HepG2 (cell line): ENCODE measurements around the gene TBC1D5. TPM values are rescaled to one million over a fixed set of nuclear protein-coding genes. Genes with fewer than 3 reads are reported as not detected.
A peak's percentile ranks its signal among the peaks of the same experiment; 100 is the strongest.

Experiments
- CEBPG ChIP-seq: IDR thresholded peaks from 2 replicates; pipeline ENCODE4 v1.6.1; 2016
- CREM ChIP-seq, 2 experiments: sonication (generic) in 1 of 2; formaldehyde crosslinking in 1 of 2; IDR thresholded peaks; 2 replicates each; pipeline versions ENCODE4 v1.4.0 to v1.6.1; 2016 to 2020; ENCODE audit warnings: antibody characterized with exemption in 1 of 2, mild to moderate bottlenecking in 1 of 2, missing genetic modification reagents in 1 of 2
- GPN1 ChIP-seq: sonication (generic); formaldehyde crosslinking; IDR thresholded peaks from 2 replicates; pipeline ENCODE4 v1.5.1; 2020; ENCODE audit warnings: missing genetic modification reagents, borderline replicate concordance
- HES4 ChIP-seq: sonication (generic); formaldehyde crosslinking; IDR thresholded peaks from 2 replicates; pipeline ENCODE4 v1.9.0; 2021; ENCODE audit warnings: mild to moderate bottlenecking, missing genetic modification reagents, borderline replicate concordance
- HIC2 ChIP-seq: sonication (generic); formaldehyde crosslinking; IDR thresholded peaks from 2 replicates; pipeline ENCODE4 v1.9.0; 2022; ENCODE audit warnings: low read depth, missing genetic modification reagents
- HNRNPLL ChIP-seq: fragments of 200-400 bp; formaldehyde crosslinking; IDR thresholded peaks from 2 replicates; pipeline ENCODE4 v1.6.1; 2017; ENCODE audit warnings: mild to moderate bottlenecking, low read depth, low read length; ENCODE audit not compliant: poor library complexity, severe bottlenecking
- ISL2 ChIP-seq: sonication (generic); formaldehyde crosslinking; IDR thresholded peaks from 2 replicates; pipeline ENCODE4 v1.5.0; 2020; ENCODE audit warnings: missing genetic modification reagents
- NFKB2 ChIP-seq: sonication (generic); formaldehyde crosslinking; IDR thresholded peaks from 2 replicates; pipeline ENCODE4 v1.4.0; 2020; ENCODE audit warnings: missing genetic modification reagents, borderline replicate concordance
- RFXAP ChIP-seq: sonication (generic); formaldehyde crosslinking; IDR thresholded peaks from 2 replicates; pipeline ENCODE4 v1.4.0; 2020; ENCODE audit warnings: missing genetic modification reagents, borderline replicate concordance
- STAG1 ChIP-seq: sonication (generic); formaldehyde crosslinking; IDR thresholded peaks from 2 replicates; pipeline ENCODE4 v1.4.0; 2020; ENCODE audit warnings: missing genetic modification reagents
- TAF1 ChIP-seq: sonication (generic); formaldehyde crosslinking; IDR thresholded peaks from 2 replicates; pipeline ENCODE4 v1.4.0; 2020; ENCODE audit warnings: missing genetic modification reagents
- ZKSCAN5 ChIP-seq: sonication (generic); formaldehyde crosslinking; IDR thresholded peaks from 2 replicates; pipeline ENCODE4 v1.5.1; 2020; ENCODE audit warnings: mild to moderate bottlenecking, missing genetic modification reagents
- ZNF335 ChIP-seq: sonication (generic); formaldehyde crosslinking; IDR thresholded peaks from 2 replicates; pipeline ENCODE4 v1.4.0; 2020; ENCODE audit warnings: missing genetic modification reagents
- ZNF558 ChIP-seq: sonication (generic); formaldehyde crosslinking; IDR thresholded peaks from 2 replicates; pipeline ENCODE4 v1.9.0; 2022; ENCODE audit warnings: mild to moderate bottlenecking, missing genetic modification reagents, borderline replicate concordance
- ZNF709 ChIP-seq: sonication (generic); formaldehyde crosslinking; IDR thresholded peaks from 2 replicates; pipeline ENCODE4 v1.5.0; 2020; ENCODE audit warnings: mild to moderate bottlenecking, missing genetic modification reagents
- ZNF768 ChIP-seq: sonication (generic); formaldehyde crosslinking; IDR thresholded peaks from 2 replicates; pipeline ENCODE4 v1.4.0; 2020; ENCODE audit warnings: missing genetic modification reagents
- polyA plus RNA-seq, 8 experiments: library from polyadenylated mRNA; depleted of rRNA in 3 of 8; stranded (reverse) in 7 of 8; unstranded in 1 of 8; fragments of >200 nt; fragmentation: Illumina TruSeq in 4 of 8; extraction: Trizol in 4 of 8; gene quantifications; 2 replicates each; pipeline versions ENCODE4 v1.2.1 to v1.2.3, GENCODE V29; 2011 to 2016; ENCODE audit warnings: low read depth in 4 of 8, missing spikeins in 1 of 8, mixed read lengths in 1 of 8; ENCODE audit not compliant: insufficient read depth in 1 of 8
- total RNA-seq, 5 experiments: library from RNA; depleted of rRNA; stranded (reverse); fragments of >200 nt; fragmentation: Illumina TruSeq; extraction: Trizol; gene quantifications; 2 replicates each; pipeline ENCODE4 v1.2.3, GENCODE V29; 2016; ENCODE audit warnings: low read depth in 1 of 5
- TF ChIP-seq, protein P1 (sequence below): sonication (generic); formaldehyde crosslinking; IDR thresholded peaks from 2 replicates; pipeline ENCODE4 v1.5.0; 2020; ENCODE audit warnings: mild to moderate bottlenecking, missing genetic modification reagents
- TF ChIP-seq, protein P2 (sequence below): sonication (generic); formaldehyde crosslinking; IDR thresholded peaks from 2 replicates; pipeline ENCODE4 v1.5.0; 2020; ENCODE audit warnings: mild to moderate bottlenecking, missing genetic modification reagents, moderate library complexity
- TF ChIP-seq, protein P3 (sequence below): sonication (generic); formaldehyde crosslinking; IDR thresholded peaks from 2 replicates; pipeline ENCODE4 v1.5.0; 2020; ENCODE audit warnings: missing genetic modification reagents

TBC1D5 gene
- total and polyA plus RNA-seq, 2 of the 13 experiments (the other 11 are each of a cell fraction or from before 2014, with no cell fraction given) = 19.2 to 33.3 TPM

DNA sequence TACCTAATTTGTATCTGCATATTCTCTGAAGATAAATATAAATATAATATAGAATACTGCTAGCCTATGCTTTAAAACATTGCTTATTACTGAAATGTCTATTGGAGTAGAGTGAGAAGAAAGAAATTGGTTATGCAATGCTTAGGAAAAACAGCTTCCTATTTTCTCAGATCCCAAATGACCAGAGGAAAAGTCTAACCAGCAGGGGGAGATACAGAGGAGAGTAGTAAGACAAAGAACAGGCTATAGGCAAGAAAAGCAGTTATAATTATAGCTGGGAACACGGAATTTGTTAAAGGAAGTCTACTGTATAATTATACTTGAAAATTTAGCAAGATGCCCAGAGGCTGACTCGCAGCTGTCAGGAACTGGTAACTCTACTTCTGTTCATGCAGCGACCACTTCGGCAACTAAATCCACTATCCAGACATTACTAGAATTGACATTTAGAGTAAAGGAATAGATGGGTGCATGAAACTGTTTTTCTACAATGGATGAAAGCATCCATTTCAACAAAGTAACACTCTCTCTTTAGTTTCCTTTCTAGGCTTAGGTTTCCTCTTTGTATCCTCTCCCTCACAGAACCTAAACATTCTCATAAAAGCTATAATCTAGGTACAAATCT, 97.2 kb downstream of the TBC1D5 start (continued):
- TF ChIP-seq ZNF335 (CRISPR knock-in tag) = no peak
- no peak for TF ChIP-seq ZNF558 (CRISPR knock-in tag)
- TF ChIP-seq GPN1 = no peak
- no peak for TF ChIP-seq ZNF768 (CRISPR knock-in tag)
- TF ChIP-seq RFXAP (CRISPR knock-in tag) = no peak
- TF ChIP-seq, protein P1, sequence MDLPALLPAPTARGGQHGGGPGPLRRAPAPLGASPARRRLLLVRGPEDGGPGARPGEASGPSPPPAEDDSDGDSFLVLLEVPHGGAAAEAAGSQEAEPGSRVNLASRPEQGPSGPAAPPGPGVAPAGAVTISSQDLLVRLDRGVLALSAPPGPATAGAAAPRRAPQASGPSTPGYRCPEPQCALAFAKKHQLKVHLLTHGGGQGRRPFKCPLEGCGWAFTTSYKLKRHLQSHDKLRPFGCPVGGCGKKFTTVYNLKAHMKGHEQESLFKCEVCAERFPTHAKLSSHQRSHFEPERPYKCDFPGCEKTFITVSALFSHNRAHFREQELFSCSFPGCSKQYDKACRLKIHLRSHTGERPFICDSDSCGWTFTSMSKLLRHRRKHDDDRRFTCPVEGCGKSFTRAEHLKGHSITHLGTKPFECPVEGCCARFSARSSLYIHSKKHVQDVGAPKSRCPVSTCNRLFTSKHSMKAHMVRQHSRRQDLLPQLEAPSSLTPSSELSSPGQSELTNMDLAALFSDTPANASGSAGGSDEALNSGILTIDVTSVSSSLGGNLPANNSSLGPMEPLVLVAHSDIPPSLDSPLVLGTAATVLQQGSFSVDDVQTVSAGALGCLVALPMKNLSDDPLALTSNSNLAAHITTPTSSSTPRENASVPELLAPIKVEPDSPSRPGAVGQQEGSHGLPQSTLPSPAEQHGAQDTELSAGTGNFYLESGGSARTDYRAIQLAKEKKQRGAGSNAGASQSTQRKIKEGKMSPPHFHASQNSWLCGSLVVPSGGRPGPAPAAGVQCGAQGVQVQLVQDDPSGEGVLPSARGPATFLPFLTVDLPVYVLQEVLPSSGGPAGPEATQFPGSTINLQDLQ (CRISPR knock-in tag) = no peak
- no peak for TF ChIP-seq ZKSCAN5
- no peak for TF ChIP-seq HNRNPLL
- no peak for TF ChIP-seq HES4 (CRISPR knock-in tag)
- TF ChIP-seq NFKB2 (CRISPR knock-in tag) = no peak
- TF ChIP-seq, protein P2, sequence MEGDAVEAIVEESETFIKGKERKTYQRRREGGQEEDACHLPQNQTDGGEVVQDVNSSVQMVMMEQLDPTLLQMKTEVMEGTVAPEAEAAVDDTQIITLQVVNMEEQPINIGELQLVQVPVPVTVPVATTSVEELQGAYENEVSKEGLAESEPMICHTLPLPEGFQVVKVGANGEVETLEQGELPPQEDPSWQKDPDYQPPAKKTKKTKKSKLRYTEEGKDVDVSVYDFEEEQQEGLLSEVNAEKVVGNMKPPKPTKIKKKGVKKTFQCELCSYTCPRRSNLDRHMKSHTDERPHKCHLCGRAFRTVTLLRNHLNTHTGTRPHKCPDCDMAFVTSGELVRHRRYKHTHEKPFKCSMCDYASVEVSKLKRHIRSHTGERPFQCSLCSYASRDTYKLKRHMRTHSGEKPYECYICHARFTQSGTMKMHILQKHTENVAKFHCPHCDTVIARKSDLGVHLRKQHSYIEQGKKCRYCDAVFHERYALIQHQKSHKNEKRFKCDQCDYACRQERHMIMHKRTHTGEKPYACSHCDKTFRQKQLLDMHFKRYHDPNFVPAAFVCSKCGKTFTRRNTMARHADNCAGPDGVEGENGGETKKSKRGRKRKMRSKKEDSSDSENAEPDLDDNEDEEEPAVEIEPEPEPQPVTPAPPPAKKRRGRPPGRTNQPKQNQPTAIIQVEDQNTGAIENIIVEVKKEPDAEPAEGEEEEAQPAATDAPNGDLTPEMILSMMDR (CRISPR knock-in tag) = peak; percentile 69
- no peak for TF ChIP-seq ZNF709 (CRISPR knock-in tag)
- peak; percentile 51 for TF ChIP-seq STAG1 (CRISPR knock-in tag)
- TF ChIP-seq TAF1 (CRISPR knock-in tag) = no peak
- no peak for TF ChIP-seq HIC2 (CRISPR knock-in tag)
- no peak for TF ChIP-seq ISL2
- TF ChIP-seq, protein P3, sequence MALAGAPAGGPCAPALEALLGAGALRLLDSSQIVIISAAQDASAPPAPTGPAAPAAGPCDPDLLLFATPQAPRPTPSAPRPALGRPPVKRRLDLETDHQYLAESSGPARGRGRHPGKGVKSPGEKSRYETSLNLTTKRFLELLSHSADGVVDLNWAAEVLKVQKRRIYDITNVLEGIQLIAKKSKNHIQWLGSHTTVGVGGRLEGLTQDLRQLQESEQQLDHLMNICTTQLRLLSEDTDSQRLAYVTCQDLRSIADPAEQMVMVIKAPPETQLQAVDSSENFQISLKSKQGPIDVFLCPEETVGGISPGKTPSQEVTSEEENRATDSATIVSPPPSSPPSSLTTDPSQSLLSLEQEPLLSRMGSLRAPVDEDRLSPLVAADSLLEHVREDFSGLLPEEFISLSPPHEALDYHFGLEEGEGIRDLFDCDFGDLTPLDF (CRISPR knock-in tag) = no peak
- TF ChIP-seq CREM (IDR thresholded peaks at IDR 0.05) = no peak
- TF ChIP-seq CREM (CRISPR knock-in tag; IDR thresholded peaks at IDR 0.05) = no peak
- peak; percentile 53 for TF ChIP-seq CEBPG
